ENCODE data around the gene GABRP.

GABRP gene, protein sequence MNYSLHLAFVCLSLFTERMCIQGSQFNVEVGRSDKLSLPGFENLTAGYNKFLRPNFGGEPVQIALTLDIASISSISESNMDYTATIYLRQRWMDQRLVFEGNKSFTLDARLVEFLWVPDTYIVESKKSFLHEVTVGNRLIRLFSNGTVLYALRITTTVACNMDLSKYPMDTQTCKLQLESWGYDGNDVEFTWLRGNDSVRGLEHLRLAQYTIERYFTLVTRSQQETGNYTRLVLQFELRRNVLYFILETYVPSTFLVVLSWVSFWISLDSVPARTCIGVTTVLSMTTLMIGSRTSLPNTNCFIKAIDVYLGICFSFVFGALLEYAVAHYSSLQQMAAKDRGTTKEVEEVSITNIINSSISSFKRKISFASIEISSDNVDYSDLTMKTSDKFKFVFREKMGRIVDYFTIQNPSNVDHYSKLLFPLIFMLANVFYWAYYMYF

DNA sequence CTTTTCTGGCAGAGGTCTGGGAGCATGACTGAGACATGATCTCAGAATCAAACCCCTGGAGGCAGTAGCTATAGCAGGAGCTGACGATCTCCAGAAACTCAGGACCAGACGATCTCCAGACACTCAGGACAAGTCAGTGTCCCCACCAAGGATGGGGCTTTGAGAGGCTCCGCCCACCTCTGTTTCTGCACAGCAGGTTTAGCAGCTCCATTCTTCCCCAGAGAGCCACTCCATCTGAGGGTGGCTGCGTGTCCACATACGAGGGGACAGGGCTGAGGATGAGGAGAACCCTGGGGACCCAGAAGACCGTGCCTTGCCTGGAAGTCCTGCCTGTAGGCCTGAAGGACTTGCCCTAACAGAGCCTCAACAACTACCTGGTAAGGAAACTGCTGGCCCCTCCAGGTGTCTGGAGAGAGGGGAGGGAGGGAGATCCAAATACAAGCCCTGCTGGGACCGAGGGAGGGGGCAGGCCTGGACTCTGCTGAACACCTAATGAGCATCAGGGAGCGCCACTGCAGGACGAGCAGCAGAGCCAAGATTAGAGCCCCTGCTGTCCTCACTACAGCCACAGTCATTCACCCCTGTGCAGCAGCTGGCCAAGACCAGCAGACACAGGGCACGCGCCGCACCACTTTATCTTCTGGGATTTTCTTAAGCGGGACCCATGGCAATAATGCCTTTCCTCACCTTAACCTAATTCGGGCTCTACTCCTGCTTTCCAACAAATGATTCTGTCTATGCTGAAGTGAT is at the start of gene GABRP:
GABRP (plus strand) TSS at position 228 of the 750 bp plus-strand sequence. CDS start 4,891 bp downstream, outside the sequence.
- Mint-ChIP-seq H3K4me1 (no peaks in the 10 kb centered on the region), H3K4me3 (no peak within 1 kb of the TSS), H3K27ac (no peak within 1 kb of the TSS), H3K27me3 (peaks cover 5% of the 10 kb centered on the region), H3K9me3 (no peaks in the 10 kb centered on the region), H3K36me3 (no peaks in the 10 kb centered on the region)

DNA sequence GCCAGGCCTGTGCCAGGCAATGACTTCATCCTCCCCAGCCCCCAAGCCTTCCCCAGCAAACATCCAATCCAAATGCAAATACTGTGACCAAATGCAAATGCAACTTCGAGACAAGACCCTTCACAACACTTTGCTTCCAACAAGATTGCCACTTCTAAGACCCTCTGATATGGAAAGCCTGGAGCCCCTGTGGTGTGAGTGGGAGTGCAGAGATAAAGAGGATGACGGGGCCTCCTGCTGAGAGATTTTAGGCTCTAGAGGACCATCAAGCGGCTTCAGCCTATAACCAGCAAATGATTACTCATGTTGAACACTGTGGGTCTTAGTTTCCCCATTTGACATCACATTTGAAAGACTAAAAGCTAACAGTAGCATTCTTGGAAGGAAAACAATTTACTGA is 46.6 kb upstream of the GABRP start:
- Mint-ChIP-seq H3K9me3 (no peaks in the 10 kb centered on the region), H3K4me3 (no peak overlapping the region), H3K36me3 (no peaks in the 10 kb centered on the region), H3K27ac (no peak overlapping the region), H3K27me3 (peaks cover 6% of the 10 kb centered on the region), H3K4me1 (no peaks in the 10 kb centered on the region)

- Mint-ChIP-seq H3K9me3 (no peaks in the 10 kb centered on the region), H3K36me3 (no peaks in the 10 kb centered on the region), H3K4me1 (no peaks in the 10 kb centered on the region), H3K27me3 (peaks cover 6% of the 10 kb centered on the region), H3K27ac (no peak overlapping the region), H3K4me3 (no peak overlapping the region)
Measured at GRCh38 chr5:170737591-170737990, 45.9 kb upstream of the GABRP start.

DNA sequence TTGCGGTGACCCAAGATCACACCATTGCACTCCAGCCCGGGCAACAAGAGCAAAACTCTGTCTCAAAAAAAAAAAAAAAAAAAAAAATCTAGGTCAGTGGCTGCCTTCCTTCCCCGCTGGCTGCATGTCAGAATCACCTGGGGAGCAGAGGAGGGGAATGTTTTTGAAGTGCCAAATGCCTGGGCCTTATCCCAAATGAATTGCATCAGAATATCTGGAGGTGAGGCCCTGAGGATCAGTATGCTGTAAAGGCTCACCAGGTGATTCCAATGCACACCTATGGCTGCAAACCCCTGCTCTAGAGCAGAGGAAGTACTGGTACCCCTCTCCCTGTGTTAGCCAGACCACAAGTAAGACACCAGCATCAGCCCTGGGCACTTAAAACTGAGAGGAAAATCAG is 44.7 kb upstream of the GABRP start:
- no peak overlapping the region for H3K4me3 Mint-ChIP-seq
- no peak overlapping the region for H3K27ac Mint-ChIP-seq
- H3K27me3 Mint-ChIP-seq: peaks cover 12% of the 10 kb centered on the region
- H3K36me3 Mint-ChIP-seq: peaks cover 2% of the 10 kb centered on the region
- no peaks in the 10 kb centered on the region for H3K9me3 Mint-ChIP-seq
- H3K4me1 Mint-ChIP-seq: no peaks in the 10 kb centered on the region

DNA sequence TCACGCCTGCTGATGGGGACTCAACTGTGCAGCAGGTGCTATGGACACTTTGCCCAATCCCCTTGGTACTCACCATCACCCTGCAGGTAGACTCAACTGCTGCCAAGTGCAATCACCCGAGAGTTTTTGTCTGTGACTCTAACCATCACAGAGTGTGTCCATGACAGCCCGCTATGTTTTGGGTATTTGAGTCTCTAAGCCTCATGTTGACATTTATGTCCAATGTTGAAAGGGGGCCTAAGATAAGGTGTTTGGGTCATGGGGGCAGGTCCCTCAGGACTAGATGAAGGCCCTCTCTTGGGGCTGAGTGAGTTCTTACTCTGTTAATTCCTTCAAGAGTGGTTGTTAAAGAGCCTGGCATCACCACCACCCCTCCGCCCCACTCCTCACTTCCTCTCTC is 44.1 kb upstream of the GABRP start:
- no peak overlapping the region for H3K27ac Mint-ChIP-seq
- peaks cover 12% of the 10 kb centered on the region for H3K27me3 Mint-ChIP-seq
- H3K4me3 Mint-ChIP-seq: no peak overlapping the region
- peaks cover 2% of the 10 kb centered on the region for H3K36me3 Mint-ChIP-seq
- H3K9me3 Mint-ChIP-seq: no peaks in the 10 kb centered on the region
- H3K4me1 Mint-ChIP-seq: peaks cover 4% of the 10 kb centered on the region

GRCh38 chr5:170740551-170741205 is 42.8 kb upstream of the GABRP start:
- Mint-ChIP-seq H3K9me3 (no peaks in the 10 kb centered on the region), H3K27ac (no peak overlapping the region), H3K27me3 (peaks cover 14% of the 10 kb centered on the region), H3K4me1 (peaks cover 4% of the 10 kb centered on the region), H3K4me3 (no peak overlapping the region), H3K36me3 (peaks cover 2% of the 10 kb centered on the region)

- Mint-ChIP-seq H3K4me3 (no peak overlapping the region), H3K27me3 (peaks cover 12% of the 10 kb centered on the region), H3K27ac (no peak overlapping the region), H3K4me1 (peaks cover 4% of the 10 kb centered on the region), H3K9me3 (no peaks in the 10 kb centered on the region), H3K36me3 (peaks cover 2% of the 10 kb centered on the region)
Measured at GRCh38 chr5:170741801-170742200, 41.7 kb upstream of the GABRP start.

- Mint-ChIP-seq H3K4me1 (peaks cover 4% of the 10 kb centered on the region), H3K9me3 (no peaks in the 10 kb centered on the region), H3K4me3 (no peak overlapping the region), H3K27me3 (peaks cover 17% of the 10 kb centered on the region), H3K36me3 (peaks cover 2% of the 10 kb centered on the region), H3K27ac (no peak overlapping the region)
Measured at GRCh38 chr5:170743876-170744212, 39.7 kb upstream of the GABRP start.

- Mint-ChIP-seq H3K4me1 (peaks cover 4% of the 10 kb centered on the region), H3K36me3 (peaks cover 2% of the 10 kb centered on the region), H3K27me3 (peaks cover 21% of the 10 kb centered on the region), H3K4me3 (no peak overlapping the region), H3K9me3 (no peaks in the 10 kb centered on the region), H3K27ac (no peak overlapping the region)
Measured at GRCh38 chr5:170745481-170746071, 37.9 kb upstream of the GABRP start.

DNA sequence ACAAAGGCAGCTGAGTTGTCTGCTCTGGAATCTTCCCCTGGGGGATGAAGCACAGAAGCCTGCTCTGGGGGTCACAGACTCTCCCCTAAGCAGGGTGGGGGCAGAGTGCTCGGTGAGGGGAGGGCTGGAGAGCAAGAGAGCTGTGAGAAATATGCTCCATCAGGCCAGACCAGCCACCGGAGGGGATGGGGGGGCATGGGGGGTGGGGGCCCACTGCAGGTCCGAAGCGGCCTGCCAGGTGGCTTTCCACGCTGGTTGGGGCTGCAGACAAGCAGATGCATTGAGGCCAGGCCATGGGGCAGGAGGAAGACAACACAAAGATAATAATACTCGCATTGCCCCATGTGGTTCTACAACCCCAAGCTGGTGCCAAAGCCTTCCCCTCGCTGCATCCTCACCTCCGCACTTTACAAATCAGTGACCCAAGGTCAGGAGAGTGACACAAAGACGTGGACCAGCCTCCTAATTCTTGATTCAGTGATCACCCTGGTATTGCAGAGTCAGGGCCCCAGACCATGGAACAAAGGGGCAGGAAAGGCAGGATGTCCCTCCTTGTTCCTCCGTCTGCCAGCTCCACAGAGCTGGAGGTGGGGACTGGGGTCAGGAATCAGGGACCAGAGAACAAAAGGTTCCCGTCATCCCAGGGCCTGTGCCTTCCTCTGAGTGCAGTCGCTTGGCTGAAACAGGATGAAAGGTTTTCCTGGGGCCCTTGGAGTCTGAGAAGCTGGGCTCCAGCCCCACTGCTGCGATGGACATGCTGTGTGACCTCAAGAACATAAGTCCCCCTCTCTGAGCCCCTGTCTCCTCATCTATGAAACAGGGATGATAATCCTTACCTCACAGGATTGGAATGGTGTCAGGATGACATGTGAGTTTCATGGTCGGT is 37.2 kb upstream of the GABRP start:
- Mint-ChIP-seq H3K4me1 (peaks cover 4% of the 10 kb centered on the region), H3K27me3 (peaks cover 23% of the 10 kb centered on the region), H3K4me3 (no peak overlapping the region), H3K36me3 (peaks cover 2% of the 10 kb centered on the region), H3K9me3 (no peaks in the 10 kb centered on the region), H3K27ac (no peak overlapping the region)

DNA sequence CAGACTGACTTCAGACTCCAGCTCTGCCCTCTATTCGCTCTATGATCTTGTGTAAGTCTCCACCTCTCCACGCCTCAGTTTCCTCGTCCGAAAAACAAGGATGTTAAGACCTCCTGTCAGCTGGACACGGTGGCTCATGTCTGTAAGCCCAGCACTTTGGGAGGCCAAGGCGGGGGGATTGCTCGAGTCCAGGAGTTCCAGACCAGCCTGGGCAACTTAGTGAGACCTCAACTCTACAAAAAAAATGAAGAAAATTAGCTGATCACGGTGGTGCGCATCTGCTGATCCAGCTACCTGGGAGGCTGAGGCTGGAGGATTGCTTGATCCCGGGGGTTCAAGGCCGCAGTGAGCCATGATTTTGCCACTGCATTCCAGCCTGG is 36.6 kb upstream of the GABRP start:
- Mint-ChIP-seq H3K36me3 (peaks cover 2% of the 10 kb centered on the region), H3K27ac (no peak overlapping the region), H3K4me3 (no peak overlapping the region), H3K27me3 (peaks cover 20% of the 10 kb centered on the region), H3K4me1 (peaks cover 4% of the 10 kb centered on the region), H3K9me3 (no peaks in the 10 kb centered on the region)

DNA sequence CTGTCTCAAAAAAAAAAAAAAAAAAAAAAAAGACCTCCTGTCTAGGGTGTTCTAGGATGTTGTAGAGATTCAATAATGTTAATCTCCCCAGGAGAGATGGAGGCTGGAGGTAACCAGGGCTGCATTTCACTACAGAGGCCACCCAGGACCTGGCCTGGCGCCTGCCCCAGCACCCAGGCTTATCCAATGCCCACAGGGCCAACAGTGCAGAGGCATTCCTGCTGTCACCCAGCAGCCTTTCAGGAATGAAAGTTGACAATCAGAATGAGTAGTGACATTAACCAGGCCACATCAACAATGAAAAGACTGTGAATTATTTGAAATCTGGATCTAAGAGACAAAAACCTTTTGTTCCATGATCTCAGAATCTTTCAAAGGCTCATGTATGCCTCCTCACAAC is 36.2 kb upstream of the GABRP start:
- Mint-ChIP-seq H3K4me1 (peaks cover 4% of the 10 kb centered on the region), H3K36me3 (peaks cover 2% of the 10 kb centered on the region), H3K27me3 (peaks cover 20% of the 10 kb centered on the region), H3K9me3 (no peaks in the 10 kb centered on the region), H3K4me3 (no peak overlapping the region), H3K27ac (no peak overlapping the region)

- Mint-ChIP-seq H3K27ac (no peak overlapping the region), H3K9me3 (no peaks in the 10 kb centered on the region), H3K27me3 (peaks cover 23% of the 10 kb centered on the region), H3K4me3 (no peak overlapping the region), H3K4me1 (peaks cover 4% of the 10 kb centered on the region), H3K36me3 (peaks cover 2% of the 10 kb centered on the region)
Measured at GRCh38 chr5:170747851-170748250, 35.7 kb upstream of the GABRP start.

DNA sequence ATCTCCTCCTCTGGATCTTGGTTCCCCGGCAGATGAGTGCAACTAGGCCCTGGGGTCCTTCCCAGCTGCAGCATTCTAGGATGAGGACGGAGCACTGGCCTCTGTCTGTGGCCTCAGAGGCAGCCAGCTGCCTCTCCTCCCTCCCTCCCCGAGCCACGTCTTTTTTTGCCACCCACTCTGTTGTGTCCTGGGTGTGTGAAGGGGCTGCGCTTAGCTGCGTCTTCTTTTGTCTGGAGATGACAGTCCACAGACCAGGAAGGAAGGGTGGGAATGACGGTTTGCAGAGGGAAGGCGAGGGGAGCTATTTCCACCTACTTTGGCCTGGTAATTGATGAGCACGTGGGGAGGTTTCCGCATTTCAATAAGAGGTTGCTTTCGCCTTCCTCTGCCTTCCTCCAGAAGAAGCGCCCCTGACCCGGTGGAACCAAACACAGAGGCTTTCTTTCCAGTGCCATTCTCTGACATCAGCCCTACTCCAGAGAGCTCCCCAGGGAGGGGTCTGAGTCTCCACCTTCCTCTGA is 34.5 kb upstream of the GABRP start:
- Mint-ChIP-seq H3K27ac (no peak overlapping the region), H3K36me3 (no peaks in the 10 kb centered on the region), H3K9me3 (no peaks in the 10 kb centered on the region), H3K27me3 (peaks cover 17% of the 10 kb centered on the region), H3K4me3 (no peak overlapping the region), H3K4me1 (peaks cover 4% of the 10 kb centered on the region)

All from activated naive CD4-positive, alpha-beta T cell treated with anti-CD3 and anti-CD28 coated beads, Interleukin-2, amount 50 U/mL, for 24 hours (primary cell).